ENCODE measurements around the gene RAB6B. TPM values are rescaled to one million over a fixed set of nuclear protein-coding genes. Genes with fewer than 3 reads are reported as not detected.

The RAB6B gene
- total and polyA plus RNA-seq, 10 donors = 1.3 to 20.4 (median 8.5) TPM

DNA sequence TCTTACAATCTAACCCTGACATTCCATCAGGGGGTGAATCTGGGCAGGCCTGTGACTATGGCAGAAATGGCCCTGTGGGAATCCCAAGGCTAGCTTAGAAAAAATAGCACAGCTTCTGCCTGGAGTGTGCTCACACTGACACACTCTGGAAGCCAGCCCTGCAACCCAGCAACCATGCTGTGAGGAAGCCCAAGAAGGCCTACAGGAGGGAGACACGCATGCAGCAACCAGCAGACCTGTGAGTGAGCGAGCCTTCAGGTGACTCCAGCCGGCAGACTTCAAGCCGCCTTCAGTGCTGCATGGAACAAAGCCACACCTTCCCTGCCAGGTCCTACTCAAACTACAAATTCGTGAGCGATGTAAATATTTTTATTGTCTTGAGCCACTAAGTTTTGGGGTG lies 26.1 kb downstream of the RAB6B start:
- Histone ChIP-seq H3K27ac (no peak overlapping the region), H3K4me1 (no peaks in the 10 kb centered on the region), H3K9me3 (no peaks in the 10 kb centered on the region), H3K36me3 (no peaks in the 10 kb centered on the region), H3K27me3 (replicated peaks in 1 of 7) (no peaks in the 10 kb centered on the region), H3K4me3 (no peak overlapping the region)
- intact Hi-C loops (cut with DNase I; ENCODE audit: low total_unique reads) = no loop called here
- 90 to 99% (median 96%) methylated on average over 6 of the region's 6 CpGs for WGBS, 5 donors
- TF ChIP-seq POLR2A (IDR thresholded peaks at IDR 0.05) = no peak
- TF ChIP-seq CTCF (IDR thresholded peaks at IDR 0.05 in 8 of 11, conservative IDR thresholded peaks at IDR 0.05 in 3 of 11) = no peak
- TF ChIP-seq POLR2AphosphoS5 (IDR thresholded peaks at IDR 0.05) = no peak
- no peak for DNase-seq

- Histone ChIP-seq H3K36me3 (no peaks in the 10 kb centered on the region), H3K27me3 (replicated peaks in 1 of 7) (no peaks in the 10 kb centered on the region), H3K27ac (no peak overlapping the region), H3K4me3 (no peak overlapping the region), H3K4me1 (no peaks in the 10 kb centered on the region), H3K9me3 (no peaks in the 10 kb centered on the region)
- WGBS, 5 donors = 63 to 77% (median 74%) methylated on average over 7 of the region's 7 CpGs
- no peak for DNase-seq
- intact Hi-C loops (cut with DNase I; ENCODE audit: low total_unique reads) = no loop called here
- TF ChIP-seq POLR2A (IDR thresholded peaks at IDR 0.05) = no peak
- TF ChIP-seq CTCF (IDR thresholded peaks at IDR 0.05 in 8 of 11, conservative IDR thresholded peaks at IDR 0.05 in 3 of 11) = no peak
- TF ChIP-seq POLR2AphosphoS5 (IDR thresholded peaks at IDR 0.05) = no peak
Observed at GRCh38 chr3:133868758-133869475, 26.8 kb downstream of the RAB6B start.

- WGBS, 5 donors = 63 to 76% (median 68%) methylated on average over 8 of the region's 8 CpGs
- Histone ChIP-seq H3K36me3 (no peaks in the 10 kb centered on the region), H3K4me3 (no peak overlapping the region), H3K4me1 (no peaks in the 10 kb centered on the region), H3K27ac (no peak overlapping the region), H3K9me3 (no peaks in the 10 kb centered on the region), H3K27me3 (replicated peaks in 1 of 7) (no peaks in the 10 kb centered on the region)
- TF ChIP-seq CTCF (IDR thresholded peaks at IDR 0.05 in 8 of 11, conservative IDR thresholded peaks at IDR 0.05 in 3 of 11) = no peak
- no peak for TF ChIP-seq POLR2A (IDR thresholded peaks at IDR 0.05)
- no peak for TF ChIP-seq POLR2AphosphoS5 (IDR thresholded peaks at IDR 0.05)
- intact Hi-C loops (cut with DNase I; ENCODE audit: low total_unique reads) = no loop called here
- DNase-seq = no peak
Observed at GRCh38 chr3:133868186-133868585, 27.5 kb downstream of the RAB6B start.

GRCh38 chr3:133866141-133866540 lies 29.5 kb downstream of the RAB6B start:
- H3K4me3 ChIP-seq = no peak overlapping the region
- 55 to 99% (median 96%) methylated on average over 1 to 3 of the region's 3 CpGs for WGBS, 5 donors
- no peak overlapping the region for H3K27ac ChIP-seq
- H3K36me3 ChIP-seq = no peaks in the 10 kb centered on the region
- intact Hi-C loops (cut with DNase I; ENCODE audit: low total_unique reads) = no loop called here
- DNase-seq = no peak
- H3K27me3 ChIP-seq (replicated peaks in 1 of 7) = no peaks in the 10 kb centered on the region
- H3K4me1 ChIP-seq = no peaks in the 10 kb centered on the region
- no peaks in the 10 kb centered on the region for H3K9me3 ChIP-seq
- no peak for TF ChIP-seq POLR2A (IDR thresholded peaks at IDR 0.05)
